GM12875 (cell line): ENCODE results near the gene AGAP1.

ENCODE experiments used
- H3K4me3 ChIP-seq: one replicate; pipeline ENCODE4 v1.5.1; 2011; ENCODE audit warnings: low read depth, low read length, control low read depth
- TF ChIP-seq, protein P1 (sequence below): IDR thresholded peaks from 2 replicates; pipeline ENCODE4 v1.5.1; 2011; ENCODE audit warnings: low read depth, mild to moderate bottlenecking, control low read depth, inconsistent platforms, low read length, moderate library complexity, borderline replicate concordance; ENCODE audit not compliant: insufficient read depth

AGAP1 gene

DNA sequence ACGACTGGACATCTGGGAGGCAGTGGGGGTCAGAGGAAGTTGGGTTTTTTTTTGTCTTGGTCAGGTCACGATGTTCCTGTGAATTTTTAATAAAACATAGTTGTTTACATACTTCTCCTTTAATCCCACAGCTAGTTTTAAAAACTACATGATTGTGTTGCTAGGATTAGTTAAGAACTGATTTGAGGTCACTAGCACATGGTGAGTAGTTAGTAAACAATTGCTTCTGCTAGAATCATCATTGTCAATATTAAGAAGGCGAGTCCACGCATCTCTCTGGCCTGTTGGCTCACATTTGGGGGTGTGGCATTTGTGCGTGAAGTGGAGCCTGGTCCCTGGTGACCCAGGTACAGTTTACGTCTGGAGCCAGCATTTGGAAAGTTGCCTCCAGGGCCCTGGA, 59.4 kb downstream of the AGAP1 start:
- no peak overlapping the region for H3K4me3 ChIP-seq
- TF ChIP-seq, protein P1, sequence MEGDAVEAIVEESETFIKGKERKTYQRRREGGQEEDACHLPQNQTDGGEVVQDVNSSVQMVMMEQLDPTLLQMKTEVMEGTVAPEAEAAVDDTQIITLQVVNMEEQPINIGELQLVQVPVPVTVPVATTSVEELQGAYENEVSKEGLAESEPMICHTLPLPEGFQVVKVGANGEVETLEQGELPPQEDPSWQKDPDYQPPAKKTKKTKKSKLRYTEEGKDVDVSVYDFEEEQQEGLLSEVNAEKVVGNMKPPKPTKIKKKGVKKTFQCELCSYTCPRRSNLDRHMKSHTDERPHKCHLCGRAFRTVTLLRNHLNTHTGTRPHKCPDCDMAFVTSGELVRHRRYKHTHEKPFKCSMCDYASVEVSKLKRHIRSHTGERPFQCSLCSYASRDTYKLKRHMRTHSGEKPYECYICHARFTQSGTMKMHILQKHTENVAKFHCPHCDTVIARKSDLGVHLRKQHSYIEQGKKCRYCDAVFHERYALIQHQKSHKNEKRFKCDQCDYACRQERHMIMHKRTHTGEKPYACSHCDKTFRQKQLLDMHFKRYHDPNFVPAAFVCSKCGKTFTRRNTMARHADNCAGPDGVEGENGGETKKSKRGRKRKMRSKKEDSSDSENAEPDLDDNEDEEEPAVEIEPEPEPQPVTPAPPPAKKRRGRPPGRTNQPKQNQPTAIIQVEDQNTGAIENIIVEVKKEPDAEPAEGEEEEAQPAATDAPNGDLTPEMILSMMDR, result no peak

- TF ChIP-seq, protein P1, result no peak
- no peak overlapping the region for H3K4me3 ChIP-seq
These were observed 59.9 kb downstream of the AGAP1 start for GRCh38 chr2:235553696-235554100.

DNA sequence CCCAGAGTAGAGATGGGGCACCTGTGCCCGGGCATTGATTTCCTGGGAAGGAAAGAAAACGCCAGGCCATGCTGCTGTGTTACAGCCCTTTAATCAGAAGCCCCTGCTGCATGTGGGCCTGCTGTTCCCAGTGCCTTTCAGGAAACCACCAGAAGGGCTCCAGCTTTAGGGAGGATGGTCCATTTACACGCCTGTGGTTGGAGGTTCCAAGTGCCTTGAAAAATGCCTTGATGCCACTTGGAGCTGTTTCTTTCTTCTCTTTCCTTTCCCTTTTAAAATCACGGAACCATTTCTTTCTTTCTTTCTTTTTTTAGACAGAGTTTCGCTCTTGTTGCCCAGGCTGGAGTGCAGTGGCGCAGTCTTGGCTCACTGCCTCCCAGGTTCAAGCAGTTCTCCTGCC, 60.5 kb downstream of the AGAP1 start:
- TF ChIP-seq, protein P1, result no peak
- no peak overlapping the region for H3K4me3 ChIP-seq

DNA sequence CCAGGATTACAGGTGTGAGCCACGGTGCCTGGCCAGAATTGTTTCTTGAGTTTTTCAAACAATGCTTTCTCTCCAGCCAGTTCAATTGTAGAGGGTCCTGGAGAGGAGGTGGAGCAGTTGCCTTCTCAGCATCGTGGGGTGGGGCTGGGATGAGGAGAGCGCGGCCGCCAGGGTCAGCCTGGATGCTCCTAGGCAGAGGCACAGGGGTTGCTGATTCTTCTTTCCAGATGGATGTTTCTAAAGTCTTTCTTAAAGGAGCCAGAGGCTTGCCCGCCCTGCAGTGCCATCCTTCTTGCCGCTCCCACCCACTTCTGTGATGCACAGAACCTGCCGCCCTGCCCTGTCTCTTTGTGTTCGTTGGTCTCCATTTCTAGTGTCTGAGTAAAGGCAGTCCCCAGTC, 61.1 kb downstream of the AGAP1 start:
- TF ChIP-seq, protein P1, result no peak
- H3K4me3 ChIP-seq, result no peak overlapping the region

DNA sequence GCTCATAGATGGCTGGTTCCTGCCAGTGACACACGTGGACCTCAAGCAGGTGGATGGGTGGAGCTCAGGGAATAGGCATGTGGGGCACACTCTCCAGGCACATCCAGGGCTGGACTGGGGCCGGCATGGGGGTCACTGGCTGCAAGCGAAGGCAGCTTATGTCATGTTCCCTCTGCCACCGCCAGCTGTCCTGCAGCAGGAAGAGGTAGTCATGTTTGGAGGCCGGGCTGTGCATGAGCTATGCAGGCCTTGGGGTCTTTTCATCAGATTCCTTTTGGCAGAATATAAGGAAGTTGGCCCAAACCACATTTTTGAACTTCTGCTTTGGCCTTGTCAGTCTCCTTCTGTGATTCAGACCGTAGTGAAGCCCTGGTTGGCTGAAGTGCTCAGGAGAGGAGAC, 61.5 kb downstream of the AGAP1 start:
- TF ChIP-seq, protein P1, result no peak
- H3K4me3 ChIP-seq, result no peak overlapping the region

DNA sequence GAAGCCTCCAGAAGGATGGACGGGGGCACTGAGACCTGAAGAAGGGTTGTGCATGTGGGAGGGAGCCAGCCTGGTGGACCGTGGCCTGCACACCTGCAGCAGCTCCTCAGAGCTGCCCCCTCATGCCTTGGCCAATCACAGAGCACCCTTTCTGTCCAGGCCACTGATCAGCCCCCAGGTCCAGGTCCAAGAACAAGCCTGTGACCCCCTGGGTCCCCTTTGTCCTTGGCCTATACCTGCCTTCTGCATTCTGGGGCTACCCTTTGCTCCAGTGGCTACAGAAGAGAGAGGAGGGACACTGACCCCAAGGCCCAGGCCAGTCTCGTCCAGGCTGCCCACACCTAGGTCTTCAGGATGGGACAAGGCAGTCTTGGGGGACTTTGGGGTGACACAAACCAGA, 62.2 kb downstream of the AGAP1 start:
- TF ChIP-seq, protein P1, result no peak
- H3K4me3 ChIP-seq, result no peak overlapping the region

DNA sequence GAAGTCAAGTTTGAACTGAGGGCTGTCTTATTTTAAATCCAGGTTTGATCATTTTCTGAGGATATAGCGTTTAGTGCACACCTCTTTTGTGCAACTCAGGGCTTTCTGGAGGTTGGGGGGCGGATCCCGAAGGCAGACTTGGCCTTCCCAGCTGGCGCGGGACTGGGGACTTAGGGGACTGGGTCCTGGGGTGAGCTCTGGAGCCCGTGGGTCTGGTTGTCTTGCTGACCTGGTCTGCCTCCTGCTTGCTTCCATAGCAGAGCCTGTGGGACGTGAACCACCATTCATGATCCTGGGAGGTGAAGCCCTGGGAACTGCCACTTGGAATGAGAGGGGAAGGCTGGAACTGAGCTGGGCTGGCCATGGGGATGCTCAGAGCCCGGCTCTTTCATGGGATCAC, 63.1 kb downstream of the AGAP1 start:
- TF ChIP-seq, protein P1, result no peak
- H3K4me3 ChIP-seq, result no peak overlapping the region
